GM18909 (cell line): ENCODE data around the gene LINGO1.

ENCODE experiments used
- ATAC-seq: cut with Tn5 transposase; IDR thresholded peaks from one replicate; pipeline ENCODE4 v1.9.1; 2021; ENCODE audit warnings: mild to moderate bottlenecking; ENCODE audit not compliant: unreplicated experiment, poor library complexity

Gene LINGO1

GRCh38 chr15:77575203-77575934, 57.3 kb downstream of the LINGO1 start:
- no peak for ATAC-seq

DNA sequence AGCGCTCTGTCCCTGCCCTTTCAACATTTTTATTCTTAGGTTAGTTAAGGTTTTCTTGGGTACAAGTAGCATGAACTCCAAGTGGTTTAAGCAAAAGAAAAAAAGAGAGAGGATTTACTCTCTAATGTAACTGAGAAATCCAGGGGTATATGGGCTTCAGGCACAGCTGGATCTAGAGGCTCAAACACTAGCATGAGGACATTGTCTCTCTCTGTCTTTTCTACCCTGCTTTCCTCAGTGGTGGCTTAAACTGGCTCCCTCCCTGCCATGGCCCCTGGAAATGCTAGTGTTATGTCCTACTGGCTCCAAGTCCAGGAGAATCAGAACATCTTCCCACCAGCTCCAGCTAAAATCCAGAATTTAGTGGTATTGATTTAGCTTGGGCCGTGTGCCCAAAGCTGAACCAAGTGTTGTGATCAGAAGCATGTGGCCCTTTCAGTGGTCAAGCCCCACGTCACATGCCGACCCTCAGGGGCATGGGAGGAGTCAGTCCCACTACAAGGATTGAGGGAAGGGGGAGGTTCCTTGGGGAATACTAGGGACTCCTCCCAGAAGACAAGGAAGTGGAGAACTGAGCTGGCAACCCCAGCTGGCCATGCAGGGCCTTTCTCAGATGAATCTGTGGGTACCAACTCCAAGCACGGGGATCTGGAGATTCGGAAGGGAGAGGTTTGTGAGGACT, 58.0 kb downstream of the LINGO1 start:
- no peak for ATAC-seq

- no peak for ATAC-seq
These were observed 58.9 kb downstream of the LINGO1 start for GRCh38 chr15:77573802-77574201.

DNA sequence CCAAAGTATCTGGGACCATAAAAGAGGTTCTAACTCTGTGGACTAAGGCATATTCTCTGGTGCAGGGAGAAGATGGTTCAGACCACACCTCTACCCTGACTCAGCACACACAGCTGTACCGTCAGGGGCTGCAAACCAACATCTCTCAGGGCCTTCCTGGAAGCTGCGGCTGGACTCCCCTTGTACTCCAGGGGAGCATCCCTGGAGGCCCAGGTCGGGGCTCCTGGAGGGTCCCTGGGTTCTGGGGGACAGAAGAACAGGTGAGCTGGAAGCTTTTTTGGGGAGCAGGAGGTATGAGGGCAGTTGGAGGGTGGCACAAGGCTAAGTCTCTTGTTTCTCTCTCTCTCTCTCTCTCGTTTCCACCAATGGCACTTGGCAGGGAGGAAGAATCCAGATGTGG, 60.5 kb downstream of the LINGO1 start:
- no peak for ATAC-seq

GRCh38 chr15:77571741-77572140, 61.0 kb downstream of the LINGO1 start:
- no peak for ATAC-seq

DNA sequence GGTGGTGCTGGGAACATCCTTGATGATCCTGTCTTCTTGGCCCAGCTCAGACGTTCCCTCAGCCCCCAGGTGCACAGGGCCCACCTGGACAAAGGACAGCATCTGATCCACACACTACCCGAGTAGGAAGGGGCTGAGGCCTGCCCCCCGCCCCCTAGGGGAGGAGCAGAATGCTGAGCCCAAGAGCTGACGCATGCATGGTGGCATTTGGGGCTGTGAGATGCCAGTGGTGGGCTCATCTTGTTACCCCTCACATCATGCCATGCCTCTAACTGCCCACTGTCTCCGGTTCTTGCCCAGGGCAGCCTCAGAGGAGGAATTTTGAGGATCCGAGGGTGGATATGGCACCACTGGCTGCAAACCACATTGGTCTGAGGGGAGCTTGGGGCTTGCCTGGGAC, 61.5 kb downstream of the LINGO1 start:
- ATAC-seq = no peak

- ATAC-seq = no peak
These were observed 63.0 kb downstream of the LINGO1 start for GRCh38 chr15:77569729-77570125.

DNA sequence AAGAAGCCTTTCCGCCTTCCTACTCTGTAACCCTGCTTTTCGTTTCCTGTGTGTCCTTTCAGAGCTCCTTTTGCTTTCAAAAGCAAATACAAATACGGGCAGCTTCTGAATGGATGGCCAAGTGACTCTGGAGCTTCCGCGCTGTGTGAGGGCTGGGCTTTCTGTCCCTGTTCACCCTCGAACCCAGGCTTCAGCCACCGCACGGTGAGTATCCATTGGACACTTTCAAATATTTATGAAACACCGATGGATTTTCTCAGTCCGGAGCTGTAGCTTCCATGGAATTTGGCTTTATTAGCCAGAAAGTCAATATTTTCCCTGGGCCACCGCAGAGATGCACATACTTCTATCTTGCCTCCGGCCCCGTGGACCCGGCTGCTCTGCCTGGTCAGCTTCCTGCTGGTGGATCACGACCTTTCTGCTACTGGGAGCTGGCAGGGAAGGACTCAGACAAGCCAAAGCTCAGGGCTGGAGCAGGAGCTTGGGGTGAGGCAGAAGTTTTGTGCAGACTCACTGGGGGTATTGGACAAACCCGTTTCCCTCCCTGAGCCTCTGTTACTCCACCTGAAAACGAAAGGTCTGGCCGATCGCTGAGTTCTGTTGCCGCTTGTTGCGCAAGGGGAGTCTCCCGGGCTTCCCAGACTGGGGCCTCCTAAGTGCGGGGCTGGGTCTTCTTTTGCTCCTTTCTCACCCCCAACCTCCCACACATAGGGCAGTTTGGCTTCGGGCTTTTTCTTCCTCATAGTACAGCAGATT, 63.6 kb downstream of the LINGO1 start:
- no peak for ATAC-seq

GRCh38 chr15:77568014-77568972, 64.4 kb downstream of the LINGO1 start:
- ATAC-seq = no peak

GRCh38 chr15:77567202-77567601, 65.5 kb downstream of the LINGO1 start:
- no peak for ATAC-seq

DNA sequence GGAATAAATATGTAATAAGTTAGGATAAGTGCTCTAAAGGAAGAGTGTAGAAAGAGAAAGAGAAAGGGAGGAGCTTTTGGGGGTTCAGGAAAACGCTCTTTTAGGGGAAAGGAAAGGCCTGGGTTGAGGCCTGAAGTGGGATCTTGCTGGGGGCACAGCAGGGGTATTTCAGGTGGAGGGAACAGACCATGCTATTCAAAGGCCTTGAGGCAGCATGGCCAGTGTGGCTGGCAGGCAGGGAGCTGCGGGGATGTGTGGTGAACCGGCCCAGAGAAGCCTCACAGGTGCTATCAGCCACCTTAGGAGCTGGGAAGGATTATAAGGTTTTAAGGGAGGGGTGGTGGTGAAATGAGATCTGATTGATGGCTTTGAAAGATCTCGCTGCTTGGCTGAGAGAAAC, 66.6 kb downstream of the LINGO1 start:
- ATAC-seq = no peak

- no peak for ATAC-seq
These were observed 67.3 kb downstream of the LINGO1 start for GRCh38 chr15:77565378-77565915.

- ATAC-seq = no peak
These were observed 67.8 kb downstream of the LINGO1 start for GRCh38 chr15:77564938-77565337.

DNA sequence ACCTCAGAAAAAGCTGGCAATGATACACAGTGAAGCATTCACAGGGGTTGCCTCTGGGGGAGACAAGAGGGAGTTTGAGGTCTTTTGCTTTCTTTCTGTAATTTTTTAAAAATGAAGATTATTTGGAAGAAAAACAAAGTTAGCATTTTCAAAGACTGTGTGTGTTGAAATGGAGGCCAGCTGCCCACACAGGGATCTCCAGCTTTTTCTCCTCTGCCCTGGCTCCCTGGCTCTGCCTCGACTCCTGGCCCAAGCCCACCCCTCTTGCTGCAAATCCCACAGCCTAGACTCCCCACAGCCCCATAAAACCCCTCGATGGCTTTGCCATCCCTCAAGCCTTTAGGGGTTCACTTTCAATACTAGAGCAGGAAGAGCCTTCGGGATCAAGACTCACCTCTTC, 68.4 kb downstream of the LINGO1 start:
- ATAC-seq = no peak

- ATAC-seq = no peak
These were observed 69.0 kb downstream of the LINGO1 start for GRCh38 chr15:77563623-77564156.
